A673 (cell line): ENCODE measurements around the gene ELAC1. TPM values are rescaled to one million over a fixed set of nuclear protein-coding genes. Genes with fewer than 3 reads are reported as not detected.

Experiments
- BruUV-seq: library from RNA; stranded (reverse); fragments of 400-500 nt; replicated peaks from 2 replicates; lab custom pipeline; 2021; lab: Mats Ljungman, UMichigan
- CTCF ChIA-PET: fragments of 300-600 bp; sonication (Branson Sonifier 250); formaldehyde crosslinking; loops from one replicate; lab custom pipeline; 2022; ENCODE audit warnings: antibody characterized with exemption; lab: Charles Lee
- POLR2A ChIA-PET: fragments of 300-600 bp; sonication (Branson Sonifier 250); formaldehyde crosslinking; loops from one replicate; lab custom pipeline; 2022; ENCODE audit warnings: antibody characterized with exemption; ENCODE audit not compliant: low non-redundant PET; lab: Charles Lee
- DNase-seq: peaks from one replicate; pipeline ENCODE4 v3.0.0-alpha.2; 2015; ENCODE audit warnings: low spot score
- H3K27ac ChIP-seq: fragments of 200-600 bp; sonication (generic); 2 replicates; pipeline ENCODE4 v1.5.1; 2016; ENCODE audit warnings: mixed run types, low read depth, mild to moderate bottlenecking, mixed read lengths, antibody characterized with exemption, low read length; ENCODE audit not compliant: poor library complexity, severe bottlenecking
- H3K27me3 ChIP-seq: fragments of 200-600 bp; sonication (generic); replicated peaks from 2 replicates; pipeline ENCODE4 v1.6.1; 2017; ENCODE audit warnings: mixed run types, low read depth, mild to moderate bottlenecking, mixed read lengths, antibody characterized with exemption, low read length; ENCODE audit not compliant: insufficient read depth, poor library complexity
- H3K36me3 ChIP-seq: fragments of 200-600 bp; sonication (generic); 2 replicates; pipeline ENCODE4 v1.6.1; 2016; ENCODE audit warnings: mixed run types, mild to moderate bottlenecking, mixed read lengths, antibody characterized with exemption, low read length; ENCODE audit not compliant: insufficient read depth, poor library complexity, severe bottlenecking
- H3K4me1 ChIP-seq: fragments of 200-600 bp; sonication (generic); 2 replicates; pipeline ENCODE4 v1.6.1; 2017; ENCODE audit warnings: mixed run types, mild to moderate bottlenecking, mixed read lengths, antibody characterized with exemption, low read length; ENCODE audit not compliant: insufficient read depth, poor library complexity, severe bottlenecking
- H3K4me3 ChIP-seq: fragments of 200-600 bp; sonication (generic); 2 replicates; pipeline ENCODE4 v1.5.1; 2016; ENCODE audit warnings: low read depth, mixed run types, mild to moderate bottlenecking, mixed read lengths, low read length; ENCODE audit not compliant: poor library complexity, severe bottlenecking
- H3K9me3 ChIP-seq: fragments of 200-600 bp; sonication (generic); 2 replicates; pipeline ENCODE4 v1.6.1; 2016; ENCODE audit warnings: mixed run types, low read depth, mild to moderate bottlenecking, mixed read lengths, antibody characterized with exemption, low read length; ENCODE audit not compliant: poor library complexity, severe bottlenecking
- EZH2 ChIP-seq: fragments of 200-600 bp; sonication (generic); IDR thresholded peaks from 2 replicates; pipeline ENCODE4 v1.6.1; 2017; ENCODE audit warnings: borderline replicate concordance, low read depth, mild to moderate bottlenecking, mixed read lengths, antibody characterized with exemption, low read length; ENCODE audit not compliant: poor library complexity, severe bottlenecking
- intact Hi-C: fragments of 100-400 bp; cut with micrococcal nuclease; formaldehyde crosslinking; loops from one replicate; pipeline ENCODE4 v1.10.0; 2022; ENCODE audit not compliant: unreplicated experiment
- total RNA-seq: library from RNA; stranded (reverse); gene quantifications from 2 replicates; pipeline ENCODE4 v1.2.3, GENCODE V29; 2021
- TF ChIP-seq, protein P1 (sequence below): fragments of 300-800, 200-600 bp; sonication (generic); conservative IDR thresholded peaks from 2 replicates; pipeline ENCODE4 v1.5.1; 2017; ENCODE audit warnings: low read depth, mild to moderate bottlenecking, antibody characterized with exemption, low read length, moderate library complexity, mixed read lengths

ELAC1 gene
- total RNA-seq, 1 experiment from 2014 or later, result 8.7 TPM

- CTCF ChIA-PET, result no interaction called here
- no peak for DNase-seq
- no peaks in the 10 kb centered on the region for H3K27me3 ChIP-seq
- H3K4me1 ChIP-seq, result no peaks in the 10 kb centered on the region
- intact Hi-C loops, result no loop called here
- TF ChIP-seq, protein P1, sequence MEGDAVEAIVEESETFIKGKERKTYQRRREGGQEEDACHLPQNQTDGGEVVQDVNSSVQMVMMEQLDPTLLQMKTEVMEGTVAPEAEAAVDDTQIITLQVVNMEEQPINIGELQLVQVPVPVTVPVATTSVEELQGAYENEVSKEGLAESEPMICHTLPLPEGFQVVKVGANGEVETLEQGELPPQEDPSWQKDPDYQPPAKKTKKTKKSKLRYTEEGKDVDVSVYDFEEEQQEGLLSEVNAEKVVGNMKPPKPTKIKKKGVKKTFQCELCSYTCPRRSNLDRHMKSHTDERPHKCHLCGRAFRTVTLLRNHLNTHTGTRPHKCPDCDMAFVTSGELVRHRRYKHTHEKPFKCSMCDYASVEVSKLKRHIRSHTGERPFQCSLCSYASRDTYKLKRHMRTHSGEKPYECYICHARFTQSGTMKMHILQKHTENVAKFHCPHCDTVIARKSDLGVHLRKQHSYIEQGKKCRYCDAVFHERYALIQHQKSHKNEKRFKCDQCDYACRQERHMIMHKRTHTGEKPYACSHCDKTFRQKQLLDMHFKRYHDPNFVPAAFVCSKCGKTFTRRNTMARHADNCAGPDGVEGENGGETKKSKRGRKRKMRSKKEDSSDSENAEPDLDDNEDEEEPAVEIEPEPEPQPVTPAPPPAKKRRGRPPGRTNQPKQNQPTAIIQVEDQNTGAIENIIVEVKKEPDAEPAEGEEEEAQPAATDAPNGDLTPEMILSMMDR, result no peak
- TF ChIP-seq EZH2, result no peak
- no TSS peak for BruUV-seq
- no peaks in the 10 kb centered on the region for H3K9me3 ChIP-seq
- no peaks in the 10 kb centered on the region for H3K36me3 ChIP-seq
- POLR2A ChIA-PET, result no interaction called here
- no peak overlapping the region for H3K27ac ChIP-seq
- no peak overlapping the region for H3K4me3 ChIP-seq
Observed at GRCh38 chr18:51006061-51006818, 38.4 kb downstream of the ELAC1 start.

- Histone ChIP-seq H3K36me3 (no peaks in the 10 kb centered on the region), H3K9me3 (no peaks in the 10 kb centered on the region), H3K4me3 (no peak overlapping the region), H3K4me1 (no peaks in the 10 kb centered on the region), H3K27me3 (no peaks in the 10 kb centered on the region), H3K27ac (no peak overlapping the region)
- intact Hi-C loops, result no loop called here
- CTCF ChIA-PET, result no interaction called here
- no peak for DNase-seq
- POLR2A ChIA-PET, result no interaction called here
- BruUV-seq, result no TSS peak
- TF ChIP-seq, protein P1, result no peak
- TF ChIP-seq EZH2, result no peak
Observed at GRCh38 chr18:51006948-51007789, 39.3 kb downstream of the ELAC1 start.

- no TSS peak for BruUV-seq
- H3K27me3 ChIP-seq, result no peaks in the 10 kb centered on the region
- ChIA-PET POLR2A (no interaction called here), CTCF (no interaction called here)
- no peak overlapping the region for H3K27ac ChIP-seq
- intact Hi-C loops, result no loop called here
- no peak for TF ChIP-seq EZH2
- TF ChIP-seq, protein P1, result no peak
- H3K36me3 ChIP-seq, result no peaks in the 10 kb centered on the region
- H3K4me1 ChIP-seq, result no peaks in the 10 kb centered on the region
- H3K9me3 ChIP-seq, result no peaks in the 10 kb centered on the region
- no peak for DNase-seq
- H3K4me3 ChIP-seq, result no peak overlapping the region
Observed at GRCh38 chr18:51007790-51008139, 39.9 kb downstream of the ELAC1 start.
